GM19240 (cell line): ENCODE data around the gene ACOXL.

Experiments used
- DNase-seq: peaks from one replicate; pipeline ENCODE4 v3.0.0; 2011; ENCODE audit warnings: low spot score; ENCODE audit not compliant: insufficient read length

ACOXL gene

GRCh38 chr2:110823165-110823564 is 90.8 kb downstream of the ACOXL start:
- no peak for DNase-seq

- no peak for DNase-seq
These were observed 95.1 kb downstream of the ACOXL start for GRCh38 chr2:110827511-110827910.

GRCh38 chr2:110828330-110828729 is 96.0 kb downstream of the ACOXL start:
- DNase-seq = no peak

GRCh38 chr2:110829413-110830146 is 97.2 kb downstream of the ACOXL start:
- DNase-seq = no peak

GRCh38 chr2:110832740-110833139 is 100.4 kb downstream of the ACOXL start:
- no peak for DNase-seq

GRCh38 chr2:110834134-110834827 is 101.9 kb downstream of the ACOXL start:
- no peak for DNase-seq

- no peak for DNase-seq
These were observed 104.3 kb downstream of the ACOXL start for GRCh38 chr2:110836671-110837070.

GRCh38 chr2:110837446-110838409 is 105.4 kb downstream of the ACOXL start:
- no peak for DNase-seq

- DNase-seq = no peak
These were observed 106.4 kb downstream of the ACOXL start for GRCh38 chr2:110838657-110839384.

GRCh38 chr2:110840508-110840907 is 108.1 kb downstream of the ACOXL start:
- no peak for DNase-seq

- DNase-seq = no peak
These were observed 109.7 kb downstream of the ACOXL start for GRCh38 chr2:110842048-110842447.

- DNase-seq = no peak
These were observed 111.1 kb downstream of the ACOXL start for GRCh38 chr2:110843496-110843895.

- DNase-seq = no peak
These were observed 111.7 kb downstream of the ACOXL start for GRCh38 chr2:110843959-110844510.

GRCh38 chr2:110847651-110848050 is 115.3 kb downstream of the ACOXL start:
- no peak for DNase-seq

GRCh38 chr2:110848071-110848470 is 115.7 kb downstream of the ACOXL start:
- no peak for DNase-seq

- no peak for DNase-seq
These were observed 116.2 kb downstream of the ACOXL start for GRCh38 chr2:110848519-110849030.

- DNase-seq = no peak
These were observed 119.2 kb downstream of the ACOXL start for GRCh38 chr2:110851531-110851930.

GRCh38 chr2:110852051-110852450 is 119.7 kb downstream of the ACOXL start:
- no peak for DNase-seq

- no peak for DNase-seq
These were observed 120.3 kb downstream of the ACOXL start for GRCh38 chr2:110852541-110853263.

- DNase-seq = no peak
These were observed 121.1 kb downstream of the ACOXL start for GRCh38 chr2:110853516-110853915.
